Non-pigmented ciliary epithelial cell (primary cell): Measurements from ENCODE around the gene ZC3H4.

Source experiments
- DNase-seq: peaks from one replicate; pipeline ENCODE4 v3.0.0-alpha.2; 2010; ENCODE audit warnings: low read depth

The ZC3H4 gene

GRCh38 chr19:47133021-47133471 lies 19.5 kb upstream of the ZC3H4 start:
- no peak for DNase-seq

- no peak for DNase-seq
These were observed 18.7 kb upstream of the ZC3H4 start for GRCh38 chr19:47132194-47132852.

GRCh38 chr19:47130589-47131227 lies 17.1 kb upstream of the ZC3H4 start, which contains the start of gene SAE1:
Gene SAE1, plus strand, starts transcription at chr19:47130835. Its CDS starts 96 bp downstream, at chr19:47130931.
- DNase-seq = peak; percentile 92

- DNase-seq = no peak
These were observed 16.6 kb upstream of the ZC3H4 start for GRCh38 chr19:47130120-47130588.

- DNase-seq = no peak
These were observed 16.0 kb upstream of the ZC3H4 start for GRCh38 chr19:47129579-47129978.

- no peak for DNase-seq
These were observed 12.0 kb upstream of the ZC3H4 start for GRCh38 chr19:47125669-47125938.

- DNase-seq = no peak
These were observed 11.5 kb upstream of the ZC3H4 start for GRCh38 chr19:47124937-47125668.

GRCh38 chr19:47123406-47123805 lies 9.8 kb upstream of the ZC3H4 start:
- DNase-seq = no peak

- DNase-seq = no peak
These were observed 9.1 kb upstream of the ZC3H4 start for GRCh38 chr19:47122359-47123335.

- DNase-seq = no peak
These were observed 7.0 kb upstream of the ZC3H4 start for GRCh38 chr19:47120470-47121067.

- no peak for DNase-seq
These were observed 475 bp upstream of the ZC3H4 start for GRCh38 chr19:47113850-47114651.

- DNase-seq = no peak
These were observed 1.2 kb downstream of the ZC3H4 start for GRCh38 chr19:47112166-47112996.

GRCh38 chr19:47111682-47112165 lies 1.9 kb downstream of the ZC3H4 start:
- DNase-seq = no peak

- no peak for DNase-seq
These were observed 2.5 kb downstream of the ZC3H4 start for GRCh38 chr19:47111006-47111621.

- DNase-seq = no peak
These were observed 3.0 kb downstream of the ZC3H4 start for GRCh38 chr19:47110521-47111005.

GRCh38 chr19:47109541-47110375 lies 3.8 kb downstream of the ZC3H4 start:
- DNase-seq = no peak

GRCh38 chr19:47109177-47109540 lies 4.4 kb downstream of the ZC3H4 start:
- DNase-seq = no peak
